ENCODE data around the gene NEK6. TPM values are rescaled to one million over a fixed set of nuclear protein-coding genes. Genes with fewer than 3 reads are reported as not detected.
"Not testable (repeated sequence)": the region's sequence is repeated elsewhere in the genome, so short reads cannot be mapped to it uniquely, and the experiment has no call there.

NEK6 gene
- total RNA-seq, 5 donors from 2014 or later (not counting 1 experiment from before 2014, with no cell fraction given): 5.9 to 12.5 (median 10.4) TPM

- H3K4me3 ChIP-seq (ENCODE audit: control insufficient read depth in 1 of 2, extremely low read depth in 1 of 2, low read length in 1 of 2): no peak overlapping the region
- H3K4me3 Mint-ChIP-seq: peak overlapping the region in 1 of 3 donors; percentile 13
- H3K36me3 ChIP-seq (ENCODE audit: control insufficient read depth in 2 of 2, extremely low read depth in 1 of 2, insufficient read depth in 1 of 2, low read length in 1 of 2): no peaks in the 10 kb centered on the region
- no peaks in the 10 kb centered on the region for H3K27me3 ChIP-seq (replicated peaks in 1 of 2; ENCODE audit: control insufficient read depth in 2 of 2, extremely low read depth in 1 of 2, insufficient read depth in 2 of 2, low read length in 1 of 2)
- H3K4me1 ChIP-seq (ENCODE audit: control insufficient read depth in 1 of 2, extremely low read depth in 1 of 2, insufficient read depth in 2 of 2, low read length in 2 of 2): peaks cover 3 to 38% of the 10 kb centered on the region in 2 experiments
- POLR2A ChIA-PET: interaction anchor here in 1 of 2 donors (0.5 kb wide), 1 partner anchor 1627 kb away, joined by 3 read pairs; no protein-coding TSS in a partner anchor
- no peaks in the 10 kb centered on the region for H3K36me3 Mint-ChIP-seq
- no peaks in the 10 kb centered on the region for H3K9me3 ChIP-seq
- WGBS (ENCODE audit: insufficient coverage): 50% methylated on average over 3 of the region's 7 CpGs
- peaks cover 6 to 7% of the 10 kb centered on the region in 2 donors for H3K27me3 Mint-ChIP-seq
- ATAC-seq (replicated peaks in 1 of 4) (peak in 1 of 4 experiments; percentile 20), DNase-seq (peak in 2 of 35 experiments; percentile 18 to 25)
- peaks cover 0 to 2% (median 0%) of the 10 kb centered on the region in 3 donors for H3K9me3 Mint-ChIP-seq
- peaks cover 15 to 41% (median 19%) of the 10 kb centered on the region in 3 donors for H3K4me1 Mint-ChIP-seq
- CTCF ChIA-PET: no interaction called here
- peak overlapping the region in 1 of 2 donors; percentile 61 for H3K27ac Mint-ChIP-seq
- H3K27ac ChIP-seq (ENCODE audit: low read length): peak overlapping the region; percentile 11
Observed at GRCh38 chr9:124239249-124240073, 18.3 kb upstream of the NEK6 start.

GRCh38 chr9:124242331-124243194 lies 15.2 kb upstream of the NEK6 start:
- H3K27me3 ChIP-seq (replicated peaks in 1 of 2; ENCODE audit: control insufficient read depth in 2 of 2, extremely low read depth in 1 of 2, insufficient read depth in 2 of 2, low read length in 1 of 2): no peaks in the 10 kb centered on the region
- no peaks in the 10 kb centered on the region for H3K36me3 ChIP-seq (ENCODE audit: control insufficient read depth in 2 of 2, extremely low read depth in 1 of 2, insufficient read depth in 1 of 2, low read length in 1 of 2)
- ChIA-PET POLR2A (no interaction called here), CTCF (interaction anchor here in 1 of 2 donors (0.6 kb wide), 1 partner anchor 480 kb away, joined by 4 read pairs; no protein-coding TSS in a partner anchor)
- H3K27ac ChIP-seq (ENCODE audit: low read length): no peak overlapping the region
- Mint-ChIP-seq H3K27me3 (peaks cover 6 to 7% of the 10 kb centered on the region in 2 donors), H3K4me1 (peaks cover 15 to 37% (median 19%) of the 10 kb centered on the region in 3 donors), H3K27ac (no peak overlapping the region), H3K4me3 (no peak overlapping the region), H3K9me3 (no peaks in the 10 kb centered on the region), H3K36me3 (no peaks in the 10 kb centered on the region)
- H3K4me3 ChIP-seq (ENCODE audit: control insufficient read depth in 1 of 2, extremely low read depth in 1 of 2, low read length in 1 of 2): peak overlapping the region in 1 of 2 donors; percentile 11
- no peak for DNase-seq
- no peaks in the 10 kb centered on the region for H3K9me3 ChIP-seq
- ATAC-seq (replicated peaks in 1 of 4): no peak
- peaks cover 3 to 38% of the 10 kb centered on the region in 2 experiments for H3K4me1 ChIP-seq (ENCODE audit: control insufficient read depth in 1 of 2, extremely low read depth in 1 of 2, insufficient read depth in 2 of 2, low read length in 2 of 2)
- 48% methylated on average over 16 of the region's 24 CpGs for WGBS (ENCODE audit: insufficient coverage)

GRCh38 chr9:124247393-124247792 lies 10.4 kb upstream of the NEK6 start:
- 95% methylated on average over 4 of the region's 5 CpGs for WGBS (ENCODE audit: insufficient coverage)
- H3K9me3 ChIP-seq; H3K27me3 Mint-ChIP-seq; H3K36me3 ChIP-seq (ENCODE audit: control insufficient read depth in 2 of 2, extremely low read depth in 1 of 2, insufficient read depth in 1 of 2, low read length in 1 of 2); H3K27me3 ChIP-seq (replicated peaks in 1 of 2; ENCODE audit: control insufficient read depth in 2 of 2, extremely low read depth in 1 of 2, insufficient read depth in 2 of 2, low read length in 1 of 2); CTCF ChIA-PET; H3K36me3 Mint-ChIP-seq; H3K27ac ChIP-seq (ENCODE audit: low read length); H3K4me3 Mint-ChIP-seq; H3K27ac Mint-ChIP-seq; H3K4me1 ChIP-seq (ENCODE audit: control insufficient read depth in 1 of 2, extremely low read depth in 1 of 2, insufficient read depth in 2 of 2, low read length in 2 of 2); H3K4me3 ChIP-seq (ENCODE audit: control insufficient read depth in 1 of 2, extremely low read depth in 1 of 2, low read length in 1 of 2); DNase-seq; H3K9me3 Mint-ChIP-seq; ATAC-seq (replicated peaks in 1 of 4): not testable (repeated sequence)
- POLR2A ChIA-PET: interaction anchor here in 1 of 2 donors (0.6 kb wide), 1 partner anchor 24 kb away, joined by 3 read pairs; no protein-coding TSS in a partner anchor
- H3K4me1 Mint-ChIP-seq: peaks cover 0 to 12% (median 3%) of the 10 kb centered on the region in 3 donors

- Histone ChIP-seq H3K9me3 (no peaks in the 10 kb centered on the region), H3K4me3 (ENCODE audit: control insufficient read depth in 1 of 2, extremely low read depth in 1 of 2, low read length in 1 of 2) (no peak overlapping the region), H3K4me1 (ENCODE audit: control insufficient read depth in 1 of 2, extremely low read depth in 1 of 2, insufficient read depth in 2 of 2, low read length in 2 of 2) (peaks cover 0 to 1% of the 10 kb centered on the region in 2 experiments), H3K36me3 (ENCODE audit: control insufficient read depth in 2 of 2, extremely low read depth in 1 of 2, insufficient read depth in 1 of 2, low read length in 1 of 2) (no peaks in the 10 kb centered on the region), H3K27me3 (replicated peaks in 1 of 2; ENCODE audit: control insufficient read depth in 2 of 2, extremely low read depth in 1 of 2, insufficient read depth in 2 of 2, low read length in 1 of 2) (peaks cover 0 to 3% of the 10 kb centered on the region in 2 experiments), H3K27ac (ENCODE audit: low read length) (no peak overlapping the region)
- H3K9me3 Mint-ChIP-seq: no peaks in the 10 kb centered on the region
- ATAC-seq (replicated peaks in 1 of 4) (no peak), DNase-seq (no peak)
- ChIA-PET CTCF (no interaction called here), POLR2A (interaction anchor here (0.6 kb wide), 2 partner anchors 25 to 55 kb away, joined by 3 to 4 read pairs; no protein-coding TSS in a partner anchor)
- H3K4me1 Mint-ChIP-seq: peaks cover 0 to 6% (median 0%) of the 10 kb centered on the region in 3 donors
- no peak overlapping the region for H3K27ac Mint-ChIP-seq
- 94% methylated on average over 3 of the region's 3 CpGs for WGBS (ENCODE audit: insufficient coverage)
- H3K27me3 Mint-ChIP-seq: no peaks in the 10 kb centered on the region
- H3K36me3 Mint-ChIP-seq: no peaks in the 10 kb centered on the region
- no peak overlapping the region for H3K4me3 Mint-ChIP-seq
Observed at GRCh38 chr9:124248066-124248465, 9.7 kb upstream of the NEK6 start.

GRCh38 chr9:124248960-124249359 lies 8.8 kb upstream of the NEK6 start:
- no peak overlapping the region for H3K4me3 Mint-ChIP-seq
- H3K27me3 Mint-ChIP-seq: no peaks in the 10 kb centered on the region
- DNase-seq: no peak
- H3K4me1 Mint-ChIP-seq: peaks cover 0 to 7% (median 0%) of the 10 kb centered on the region in 3 donors
- H3K9me3 Mint-ChIP-seq: no peaks in the 10 kb centered on the region
- no peaks in the 10 kb centered on the region for H3K9me3 ChIP-seq
- H3K27ac ChIP-seq (ENCODE audit: low read length): no peak overlapping the region
- CTCF ChIA-PET: no interaction called here
- POLR2A ChIA-PET: no interaction called here
- H3K4me1 ChIP-seq (ENCODE audit: control insufficient read depth in 1 of 2, extremely low read depth in 1 of 2, insufficient read depth in 2 of 2, low read length in 2 of 2): no peaks in the 10 kb centered on the region
- no peak overlapping the region for H3K4me3 ChIP-seq (ENCODE audit: control insufficient read depth in 1 of 2, extremely low read depth in 1 of 2, low read length in 1 of 2)
- 93% methylated on average over 3 of the region's 4 CpGs for WGBS (ENCODE audit: insufficient coverage)
- H3K27me3 ChIP-seq (replicated peaks in 1 of 2; ENCODE audit: control insufficient read depth in 2 of 2, extremely low read depth in 1 of 2, insufficient read depth in 2 of 2, low read length in 1 of 2): peaks cover 0 to 3% of the 10 kb centered on the region in 2 experiments
- H3K36me3 Mint-ChIP-seq: no peaks in the 10 kb centered on the region
- no peaks in the 10 kb centered on the region for H3K36me3 ChIP-seq (ENCODE audit: control insufficient read depth in 2 of 2, extremely low read depth in 1 of 2, insufficient read depth in 1 of 2, low read length in 1 of 2)
- H3K27ac Mint-ChIP-seq: no peak overlapping the region
- no peak for ATAC-seq (replicated peaks in 1 of 4)

- no peaks in the 10 kb centered on the region for H3K36me3 ChIP-seq (ENCODE audit: control insufficient read depth in 2 of 2, extremely low read depth in 1 of 2, insufficient read depth in 1 of 2, low read length in 1 of 2)
- ChIA-PET POLR2A (no interaction called here), CTCF (no interaction called here)
- DNase-seq (no peak), ATAC-seq (replicated peaks in 1 of 4) (no peak)
- H3K4me1 Mint-ChIP-seq: peaks cover 0 to 16% (median 4%) of the 10 kb centered on the region in 3 donors
- no peak overlapping the region for H3K4me3 ChIP-seq (ENCODE audit: control insufficient read depth in 1 of 2, extremely low read depth in 1 of 2, low read length in 1 of 2)
- H3K9me3 Mint-ChIP-seq: no peaks in the 10 kb centered on the region
- no peaks in the 10 kb centered on the region for H3K36me3 Mint-ChIP-seq
- no peaks in the 10 kb centered on the region for H3K9me3 ChIP-seq
- H3K27ac ChIP-seq (ENCODE audit: low read length): no peak overlapping the region
- H3K27me3 Mint-ChIP-seq: peaks cover under 1 to 3% of the 10 kb centered on the region in 2 donors
- 92% methylated on average over 2 of the region's 4 CpGs for WGBS (ENCODE audit: insufficient coverage)
- H3K27me3 ChIP-seq (replicated peaks in 1 of 2; ENCODE audit: control insufficient read depth in 2 of 2, extremely low read depth in 1 of 2, insufficient read depth in 2 of 2, low read length in 1 of 2): peaks cover 0 to 3% of the 10 kb centered on the region in 2 experiments
- peaks cover 0 to 3% of the 10 kb centered on the region in 2 experiments for H3K4me1 ChIP-seq (ENCODE audit: control insufficient read depth in 1 of 2, extremely low read depth in 1 of 2, insufficient read depth in 2 of 2, low read length in 2 of 2)
- no peak overlapping the region for H3K4me3 Mint-ChIP-seq
- no peak overlapping the region for H3K27ac Mint-ChIP-seq
Observed at GRCh38 chr9:124251204-124251603, 6.5 kb upstream of the NEK6 start.
